K562 (cell line): ENCODE data around the gene HP. TPM values are rescaled to one million over a fixed set of nuclear protein-coding genes. Genes with fewer than 3 reads are reported as not detected.

ENCODE experiments used
- ATAC-seq: fragments of 200-7000 bp; cut with Tn5 transposase; 3 replicates; pipeline ENCODE4 v1.9.1; 2020; ENCODE audit warnings: moderate library complexity
- BruUV-seq: library from RNA; stranded (reverse); fragments of 400-500 nt; replicated peaks from 2 replicates; lab custom pipeline; 2021; lab: Mats Ljungman, UMichigan
- CTCF ChIA-PET: fragments of 300-600 bp; formaldehyde crosslinking; extraction: SDS; loops from one replicate; lab custom pipeline; 2021; ENCODE audit warnings: low intra/inter-chr PET ratio; lab: Yijun Ruan, JAX
- POLR2A ChIA-PET: fragments of 300-600, 350-650 bp; sonication (Branson Sonifier 250); formaldehyde crosslinking; extraction: SDS; loops from one replicate; lab custom pipeline; 2021; ENCODE audit warnings: antibody characterized with exemption, inconsistent platforms; lab: Yijun Ruan, JAX
- DNase-seq, 4 experiments: peaks; one replicate each; pipeline versions ENCODE4 v3.0.0 to v3.0.0-alpha.2; 2011 to 2018; ENCODE audit warnings: low spot score in 3 of 4, mixed read lengths in 3 of 4; ENCODE audit errors: extremely low read depth in 1 of 4
- FAIRE-seq: peaks from 2 replicates; lab custom pipeline; 2011; peaks lifted over from hg19 to GRCh38; lab: Jason Lieb, UNC
- H2AFZ ChIP-seq: 2 replicates; pipeline ENCODE4 v1.6.0; 2011; ENCODE audit warnings: low read depth, low read length, control low read depth, inconsistent platforms
- H3K27ac ChIP-seq: fragments of 200-600 bp; 3 replicates; pipeline ENCODE4 v1.8.0; 2011; ENCODE audit warnings: low read depth, mild to moderate bottlenecking, control low read depth, inconsistent platforms, low read length, moderate library complexity, mixed read lengths; ENCODE audit errors: extremely low read depth
- H3K27me3 ChIP-seq, 2 experiments: fragments of 300-600 bp in 1 of 2; 2 replicates in 1 of 2; 3 replicates in 1 of 2; pipeline versions ENCODE4 v1.6.0 to v1.8.0; 2011; ENCODE audit warnings: inconsistent platforms in 2 of 2, low read length in 2 of 2, mild to moderate bottlenecking in 1 of 2, mixed read lengths in 1 of 2, moderate library complexity in 1 of 2; ENCODE audit not compliant: control insufficient read depth in 2 of 2, insufficient read depth in 2 of 2
- H3K36me3 ChIP-seq: fragments of 300-600 bp; 3 replicates; pipeline ENCODE4 v1.8.0; 2011; ENCODE audit warnings: mild to moderate bottlenecking, low read length, inconsistent platforms; ENCODE audit not compliant: control insufficient read depth, insufficient read depth
- H3K4me1 ChIP-seq, 2 experiments: fragments of 200-600 bp in 1 of 2; replicated peaks in 1 of 2; 2 replicates in 1 of 2; 3 replicates in 1 of 2; pipeline versions ENCODE4 v1.5.1 to v1.8.0; 2011; ENCODE audit warnings: inconsistent platforms in 2 of 2, low read length in 2 of 2, mild to moderate bottlenecking in 1 of 2, mixed read lengths in 1 of 2, moderate library complexity in 1 of 2; ENCODE audit not compliant: control insufficient read depth in 2 of 2, insufficient read depth in 2 of 2
- H3K4me2 ChIP-seq: 2 replicates; pipeline ENCODE4 v1.6.1; 2011; ENCODE audit warnings: low read length, control low read depth, inconsistent platforms, mixed read lengths; ENCODE audit not compliant: insufficient read depth
- H3K4me3 ChIP-seq: fragments of 200-600 bp; sonication (generic), shearing (Covaris generic); 2 replicates; pipeline ENCODE4 v1.5.1; 2016; ENCODE audit warnings: control low read depth, inconsistent platforms
- H3K79me2 ChIP-seq: fragments of 200-600 bp; 3 replicates; pipeline ENCODE4 v1.8.0; 2011; ENCODE audit warnings: low read length, inconsistent platforms; ENCODE audit not compliant: control insufficient read depth, insufficient read depth
- H3K9ac ChIP-seq, 2 experiments: 2 replicates each; pipeline versions ENCODE4 v1.6.0 to v1.6.1; 2011; ENCODE audit warnings: low read depth in 2 of 2, low read length in 2 of 2, control low read depth in 1 of 2, inconsistent platforms in 1 of 2, mild to moderate bottlenecking in 1 of 2, mixed read lengths in 1 of 2; ENCODE audit not compliant: insufficient read depth in 1 of 2
- H3K9me1 ChIP-seq: one replicate; pipeline ENCODE4 v1.6.0; 2011; ENCODE audit warnings: inconsistent platforms, mild to moderate bottlenecking, low read length, moderate library complexity; ENCODE audit not compliant: control insufficient read depth, insufficient read depth
- H3K9me3 ChIP-seq: replicated peaks from 2 replicates; pipeline ENCODE4 v1.5.1; 2011; ENCODE audit warnings: low read depth, low read length, inconsistent platforms; ENCODE audit not compliant: control insufficient read depth, insufficient read depth
- H4K20me1 ChIP-seq: replicated peaks from 2 replicates; pipeline ENCODE4 v1.6.1; 2011; ENCODE audit warnings: low read length, inconsistent platforms, mixed read lengths; ENCODE audit not compliant: control insufficient read depth, insufficient read depth
- BRF2 ChIP-seq: IDR thresholded peaks from 3 replicates; pipeline ENCODE4 v1.6.1; 2011; ENCODE audit warnings: borderline replicate concordance, mild to moderate bottlenecking; ENCODE audit not compliant: insufficient read length, insufficient read depth
- CBX1 ChIP-seq: sonication (generic); IDR thresholded peaks from 2 replicates; pipeline ENCODE4 v1.6.1; 2016; ENCODE audit warnings: antibody characterized with exemption, low read depth, mild to moderate bottlenecking
- CBX3 ChIP-seq, 2 experiments: IDR thresholded peaks; 1 replicate in 1 of 2; 2 replicates in 1 of 2; pipeline ENCODE4 v1.6.1; 2012; ENCODE audit warnings: inconsistent platforms in 2 of 2, low read length in 2 of 2, borderline replicate concordance in 1 of 2, control low read depth in 1 of 2
- DNMT1 ChIP-seq: fragments of 450-650 bp; IDR thresholded peaks from 2 replicates; pipeline ENCODE4 v1.6.1; 2016; ENCODE audit warnings: antibody characterized with exemption, mild to moderate bottlenecking
- E2F4 ChIP-seq: sonication (generic); formaldehyde crosslinking; IDR thresholded peaks from 2 replicates; pipeline ENCODE4 v1.8.0; 2022; ENCODE audit warnings: mild to moderate bottlenecking, low read depth, missing genetic modification reagents
- GTF2E2 ChIP-seq: fragments of 200-800 bp; sonication (Bioruptor generic); IDR thresholded peaks from 2 replicates; pipeline ENCODE4 v1.6.1; 2016; ENCODE audit warnings: missing genetic modification characterization, missing compliant biosample characterization
- IRF1 ChIP-seq: sonication (generic); formaldehyde crosslinking; IDR thresholded peaks from 2 replicates; pipeline ENCODE4 v1.8.0; 2022; ENCODE audit warnings: missing genetic modification reagents, mild to moderate bottlenecking, borderline replicate concordance
- SPI1 ChIP-seq: IDR thresholded peaks from 2 replicates; pipeline ENCODE4 v1.6.1; 2011; ENCODE audit warnings: low read depth, low read length, control low read depth, borderline replicate concordance
- TOE1 ChIP-seq, 2 experiments: fragments of 450-650 bp in 1 of 2; sonication (generic) in 1 of 2; formaldehyde crosslinking in 1 of 2; IDR thresholded peaks; 2 replicates each; pipeline versions ENCODE4 v1.7.1 to v1.8.0; 2016 to 2022; ENCODE audit warnings: borderline replicate concordance in 2 of 2, mild to moderate bottlenecking in 2 of 2, antibody characterized with exemption in 1 of 2, inconsistent platforms in 1 of 2, low read depth in 1 of 2, missing genetic modification reagents in 1 of 2, moderate library complexity in 1 of 2
- USF1 ChIP-seq: sonication (generic); formaldehyde crosslinking; IDR thresholded peaks from 2 replicates; pipeline ENCODE4 v1.9.0; 2022; ENCODE audit warnings: mild to moderate bottlenecking, missing genetic modification reagents
- ZBTB33 ChIP-seq: sonication (generic); formaldehyde crosslinking; IDR thresholded peaks from 2 replicates; pipeline ENCODE4 v1.8.1; 2023; ENCODE audit warnings: mild to moderate bottlenecking, missing genetic modification reagents
- ZNF280A ChIP-seq: fragments of 450-650 bp; IDR thresholded peaks from 2 replicates; pipeline ENCODE4 v1.6.1; 2018; ENCODE audit warnings: mild to moderate bottlenecking, low read depth; ENCODE audit not compliant: partially characterized antibody
- ZNF561 ChIP-seq: fragments of 450-650 bp; formaldehyde crosslinking; conservative IDR thresholded peaks from 2 replicates; pipeline ENCODE4 v1.4.0; 2020; ENCODE audit warnings: mild to moderate bottlenecking, moderate library complexity
- WGBS: fragments of 100-300 bp; shearing (Covaris generic); methylation state at CpG from one replicate; pipeline ENCODE4 v1.1.6; 2016; ENCODE audit warnings: low coverage, mixed read lengths; ENCODE audit not compliant: insufficient coverage; ENCODE audit errors: missing lambda C conversion rate; 5-methylcytosine and 5-hydroxymethylcytosine counted together
- in situ Hi-C: fragments of 300-500 bp; cut with MboI; formaldehyde crosslinking; loops from 4 replicates; pipeline ENCODE4 v1.15.0; 2018; ENCODE audit warnings: inconsistent platforms, mixed read lengths
- intact Hi-C: fragments of 100-400 bp; cut with micrococcal nuclease; formaldehyde crosslinking; loops from 2 replicates; pipeline ENCODE4 v1.14.2; 2022
- polyA plus RNA-seq, 8 experiments: library from polyadenylated mRNA; depleted of rRNA in 4 of 8; stranded (reverse) in 5 of 8; unstranded in 3 of 8; fragments of >200 nt; fragmentation: Nextera tagmentation in 2 of 8; fragmentation: Illumina TruSeq in 1 of 8; extraction: Ambion mirVana in 2 of 8; extraction: Trizol in 1 of 8; gene quantifications; 2 replicates each; pipeline versions ENCODE4 v1.2.1 to v1.2.3, GENCODE V29; 2011 to 2014; ENCODE audit warnings: inconsistent platforms in 1 of 8, missing spikeins in 1 of 8
- total RNA-seq, 7 experiments: library from RNA; depleted of rRNA in 6 of 7; stranded (reverse); fragments of >200 nt in 6 of 7; fragmentation: Illumina TruSeq in 2 of 7; extraction: Trizol in 2 of 7; gene quantifications; 2 replicates each; pipeline versions ENCODE4 v1.2.1 to v1.2.3, GENCODE V29; 2011 to 2021; ENCODE audit warnings: low replicate concordance in 1 of 7

HP gene
- total and polyA plus RNA-seq, 9 of the 15 experiments (the other 6 are each of a cell fraction or from before 2014, with no cell fraction given), result 0.04 to 8.7 TPM; not detected in 7

GRCh38 chr16:72084445-72084844 is 30.1 kb downstream of the HP start:
- TF ChIP-seq IRF1 (CRISPR knock-in tag) (no peak), ZBTB33 (CRISPR knock-in tag) (0 out of 2 replicates have a peak, but pooled peaks have one; percentile 52), TOE1 (IDR thresholded peaks at IDR 0.05; ENCODE audit: borderline replicate concordance) (no peak), TOE1 (CRISPR knock-in tag; IDR thresholded peaks at IDR 0.05; ENCODE audit: borderline replicate concordance, low read depth) (no peak), SPI1 (no peak), USF1 (CRISPR knock-in tag) (no peak), ZNF561 (CRISPR knock-in tag) (0 out of 2 replicates have a peak, but pooled peaks have one; percentile 34), E2F4 (no peak), CBX3 (IDR thresholded peaks at IDR 0.05; ENCODE audit: borderline replicate concordance in 1 of 2, low read length in 2 of 2) (peak in 1 of 2 experiments; percentile 96; a peak in 2 of 3 replicates), CBX1 (0 out of 2 replicates have a peak, but pooled peaks have one; percentile 38), GTF2E2 (tag) (no peak), DNMT1 (no peak), ZNF280A (peak; percentile 78), BRF2 (no peak)
- no peak overlapping the region for H3K27ac ChIP-seq
- H3K4me2 ChIP-seq, result no peak overlapping the region
- no peak overlapping the region for H3K9ac ChIP-seq
- H3K36me3 ChIP-seq, result peaks cover 43% of the 10 kb centered on the region
- WGBS, result 98% methylated on average over 10 of the region's 10 CpGs
- H3K4me3 ChIP-seq, result no peak overlapping the region
- no TSS peak for BruUV-seq
- DNase-seq (no peak), FAIRE-seq (no peak), ATAC-seq (no peak)
- no peak overlapping the region for H2AFZ ChIP-seq
- H3K9me3 ChIP-seq, result peaks cover 8% of the 10 kb centered on the region
- H3K79me2 ChIP-seq, result no peaks in the 10 kb centered on the region
- ChIA-PET CTCF (no interaction called here), POLR2A (interaction anchor here (1.0 to 1.8 kb wide), 3 partner anchors 8 to 12 kb away, joined by 4 to 9 read pairs (median 5); partner anchors contain the start of genes DHX38 and TXNL4B)
- H3K4me1 ChIP-seq, result no peaks in the 10 kb centered on the region
- no peaks in the 10 kb centered on the region for H4K20me1 ChIP-seq
- no peaks in the 10 kb centered on the region for H3K27me3 ChIP-seq
- no peaks in the 10 kb centered on the region for H3K9me1 ChIP-seq
- intact Hi-C loops (no loop called here), in situ Hi-C loops (no loop called here)
